ENCODE results near the gene KRT81. TPM values are rescaled to one million over a fixed set of nuclear protein-coding genes. Genes with fewer than 3 reads are reported as not detected.

KRT81 gene
- polyA plus RNA-seq, 1 donor from 2014 or later = not detected

DNA sequence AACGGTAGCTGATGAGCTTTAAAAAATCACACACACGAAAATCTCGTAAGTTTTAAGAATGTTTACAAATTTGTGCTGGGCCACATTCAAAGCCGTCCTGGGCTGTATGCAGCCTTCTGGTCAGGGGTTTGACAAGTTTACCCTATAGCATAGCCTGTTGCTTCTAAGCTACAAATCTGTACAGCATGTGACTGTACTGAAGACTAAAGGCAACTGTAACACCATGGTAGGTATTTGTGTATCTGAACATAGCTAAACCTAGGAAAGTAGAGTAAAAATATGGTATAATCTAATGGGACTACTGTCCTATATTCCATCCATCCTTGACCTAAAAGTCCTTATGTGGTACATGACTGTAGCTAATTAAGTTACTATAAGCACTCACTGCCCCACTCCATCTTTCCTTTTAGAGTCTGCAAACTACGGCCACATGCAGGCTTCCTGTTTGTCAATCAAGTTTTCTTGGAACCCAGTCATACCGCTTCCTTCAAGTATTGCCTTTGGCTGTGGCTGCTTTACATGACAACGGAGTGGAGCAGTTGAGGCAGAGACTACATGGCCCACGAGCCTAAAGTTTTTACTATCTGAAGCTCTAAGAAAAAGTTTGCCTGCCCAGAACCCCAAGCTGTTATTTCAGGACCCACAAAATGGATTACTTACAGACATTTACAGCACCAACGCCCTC is 39.8 kb downstream of the KRT81 start:
- no peaks in the 10 kb centered on the region for H4K20me1 ChIP-seq (ENCODE audit: insufficient read depth)
- H3K9me2 ChIP-seq (ENCODE audit: insufficient read depth, low read length) = no peaks in the 10 kb centered on the region
- H3K36me3 ChIP-seq (ENCODE audit: insufficient read depth, low read length) = no peaks in the 10 kb centered on the region
- no peaks in the 10 kb centered on the region for H3K79me2 ChIP-seq (replicated peaks; ENCODE audit: insufficient read depth, low read length)
- H3F3A ChIP-seq (ENCODE audit: insufficient read depth, low read length, poor library complexity, severe bottlenecking) = no peaks in the 10 kb centered on the region
- no peaks in the 10 kb centered on the region for H3K9me3 ChIP-seq (ENCODE audit: low read length)
- peaks cover 20% of the 10 kb centered on the region for H3K27me3 ChIP-seq (ENCODE audit: insufficient read depth, low read depth, low read length)
- H3K9ac ChIP-seq (ENCODE audit: low read length) = no peak overlapping the region
- H3K27ac ChIP-seq (ENCODE audit: low read length) = no peak overlapping the region
- H3K4me3 ChIP-seq (ENCODE audit: low read length) = no peak overlapping the region
- H2AFZ ChIP-seq (ENCODE audit: low read depth, low read length) = no peak overlapping the region
- H3K4me2 ChIP-seq (ENCODE audit: low read length) = no peak overlapping the region
- TF ChIP-seq MXI1 (conservative IDR thresholded peaks at IDR 0.05; ENCODE audit: poor library complexity, severe bottlenecking) (no peak), TAF1 (IDR thresholded peaks at IDR 0.05; ENCODE audit: low read depth) (no peak), SMC3 (conservative IDR thresholded peaks at IDR 0.05; ENCODE audit: poor library complexity) (no peak)

- Histone ChIP-seq H3K36me3 (ENCODE audit: insufficient read depth, low read length) (no peaks in the 10 kb centered on the region), H2AFZ (ENCODE audit: low read depth, low read length) (no peak overlapping the region), H3K9ac (ENCODE audit: low read length) (no peak overlapping the region), H3K4me3 (ENCODE audit: low read length) (no peak overlapping the region), H3F3A (ENCODE audit: insufficient read depth, low read length, poor library complexity, severe bottlenecking) (no peaks in the 10 kb centered on the region), H3K4me2 (ENCODE audit: low read length) (no peak overlapping the region), H3K79me2 (replicated peaks; ENCODE audit: insufficient read depth, low read length) (no peaks in the 10 kb centered on the region), H3K9me3 (ENCODE audit: low read length) (no peaks in the 10 kb centered on the region), H4K20me1 (ENCODE audit: insufficient read depth) (no peaks in the 10 kb centered on the region), H3K27me3 (ENCODE audit: insufficient read depth, low read depth, low read length) (peaks cover 20% of the 10 kb centered on the region), H3K27ac (ENCODE audit: low read length) (no peak overlapping the region), H3K9me2 (ENCODE audit: insufficient read depth, low read length) (no peaks in the 10 kb centered on the region)
- TF ChIP-seq SMC3 (conservative IDR thresholded peaks at IDR 0.05; ENCODE audit: poor library complexity) = no peak
- TF ChIP-seq, protein P1, sequence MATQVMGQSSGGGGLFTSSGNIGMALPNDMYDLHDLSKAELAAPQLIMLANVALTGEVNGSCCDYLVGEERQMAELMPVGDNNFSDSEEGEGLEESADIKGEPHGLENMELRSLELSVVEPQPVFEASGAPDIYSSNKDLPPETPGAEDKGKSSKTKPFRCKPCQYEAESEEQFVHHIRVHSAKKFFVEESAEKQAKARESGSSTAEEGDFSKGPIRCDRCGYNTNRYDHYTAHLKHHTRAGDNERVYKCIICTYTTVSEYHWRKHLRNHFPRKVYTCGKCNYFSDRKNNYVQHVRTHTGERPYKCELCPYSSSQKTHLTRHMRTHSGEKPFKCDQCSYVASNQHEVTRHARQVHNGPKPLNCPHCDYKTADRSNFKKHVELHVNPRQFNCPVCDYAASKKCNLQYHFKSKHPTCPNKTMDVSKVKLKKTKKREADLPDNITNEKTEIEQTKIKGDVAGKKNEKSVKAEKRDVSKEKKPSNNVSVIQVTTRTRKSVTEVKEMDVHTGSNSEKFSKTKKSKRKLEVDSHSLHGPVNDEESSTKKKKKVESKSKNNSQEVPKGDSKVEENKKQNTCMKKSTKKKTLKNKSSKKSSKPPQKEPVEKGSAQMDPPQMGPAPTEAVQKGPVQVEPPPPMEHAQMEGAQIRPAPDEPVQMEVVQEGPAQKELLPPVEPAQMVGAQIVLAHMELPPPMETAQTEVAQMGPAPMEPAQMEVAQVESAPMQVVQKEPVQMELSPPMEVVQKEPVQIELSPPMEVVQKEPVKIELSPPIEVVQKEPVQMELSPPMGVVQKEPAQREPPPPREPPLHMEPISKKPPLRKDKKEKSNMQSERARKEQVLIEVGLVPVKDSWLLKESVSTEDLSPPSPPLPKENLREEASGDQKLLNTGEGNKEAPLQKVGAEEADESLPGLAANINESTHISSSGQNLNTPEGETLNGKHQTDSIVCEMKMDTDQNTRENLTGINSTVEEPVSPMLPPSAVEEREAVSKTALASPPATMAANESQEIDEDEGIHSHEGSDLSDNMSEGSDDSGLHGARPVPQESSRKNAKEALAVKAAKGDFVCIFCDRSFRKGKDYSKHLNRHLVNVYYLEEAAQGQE (IDR thresholded peaks at IDR 0.05; ENCODE audit: borderline replicate concordance) = no peak
- no peak for TF ChIP-seq MXI1 (conservative IDR thresholded peaks at IDR 0.05; ENCODE audit: poor library complexity, severe bottlenecking)
- no peak for TF ChIP-seq EP300 (conservative IDR thresholded peaks at IDR 0.05; ENCODE audit: poor library complexity, severe bottlenecking)
- no peak for TF ChIP-seq EZH2 (IDR thresholded peaks at IDR 0.05; ENCODE audit: borderline replicate concordance, insufficient read depth, low read length, poor library complexity, severe bottlenecking)
- no peak for TF ChIP-seq TAF1 (IDR thresholded peaks at IDR 0.05; ENCODE audit: low read depth)
- TF ChIP-seq, protein P2, sequence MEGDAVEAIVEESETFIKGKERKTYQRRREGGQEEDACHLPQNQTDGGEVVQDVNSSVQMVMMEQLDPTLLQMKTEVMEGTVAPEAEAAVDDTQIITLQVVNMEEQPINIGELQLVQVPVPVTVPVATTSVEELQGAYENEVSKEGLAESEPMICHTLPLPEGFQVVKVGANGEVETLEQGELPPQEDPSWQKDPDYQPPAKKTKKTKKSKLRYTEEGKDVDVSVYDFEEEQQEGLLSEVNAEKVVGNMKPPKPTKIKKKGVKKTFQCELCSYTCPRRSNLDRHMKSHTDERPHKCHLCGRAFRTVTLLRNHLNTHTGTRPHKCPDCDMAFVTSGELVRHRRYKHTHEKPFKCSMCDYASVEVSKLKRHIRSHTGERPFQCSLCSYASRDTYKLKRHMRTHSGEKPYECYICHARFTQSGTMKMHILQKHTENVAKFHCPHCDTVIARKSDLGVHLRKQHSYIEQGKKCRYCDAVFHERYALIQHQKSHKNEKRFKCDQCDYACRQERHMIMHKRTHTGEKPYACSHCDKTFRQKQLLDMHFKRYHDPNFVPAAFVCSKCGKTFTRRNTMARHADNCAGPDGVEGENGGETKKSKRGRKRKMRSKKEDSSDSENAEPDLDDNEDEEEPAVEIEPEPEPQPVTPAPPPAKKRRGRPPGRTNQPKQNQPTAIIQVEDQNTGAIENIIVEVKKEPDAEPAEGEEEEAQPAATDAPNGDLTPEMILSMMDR (IDR thresholded peaks at IDR 0.05; ENCODE audit: poor library complexity, severe bottlenecking) = no peak
These were observed 41.0 kb downstream of the KRT81 start for GRCh38 chr12:52250048-52250990.
